HL-60 (cell line): ENCODE results near the gene FRMPD2.

Experiments used
- GABPA ChIP-seq: IDR thresholded peaks from 2 replicates; pipeline ENCODE4 v1.6.1; 2012; ENCODE audit warnings: low read depth
- POLR2AphosphoS5 ChIP-seq: IDR thresholded peaks from 2 replicates; pipeline ENCODE4 v1.6.1; 2012; ENCODE audit warnings: low read depth
- TF ChIP-seq, protein P1 (sequence below): IDR thresholded peaks from one replicate; pipeline ENCODE4 v1.5.1; 2011; ENCODE audit warnings: low read length, control low read depth, inconsistent platforms; ENCODE audit not compliant: insufficient read depth
- TF ChIP-seq, protein P2 (sequence below): IDR thresholded peaks from 2 replicates; pipeline ENCODE4 v1.6.1; 2012; ENCODE audit warnings: low read depth; ENCODE audit not compliant: insufficient replicate concordance

DNA sequence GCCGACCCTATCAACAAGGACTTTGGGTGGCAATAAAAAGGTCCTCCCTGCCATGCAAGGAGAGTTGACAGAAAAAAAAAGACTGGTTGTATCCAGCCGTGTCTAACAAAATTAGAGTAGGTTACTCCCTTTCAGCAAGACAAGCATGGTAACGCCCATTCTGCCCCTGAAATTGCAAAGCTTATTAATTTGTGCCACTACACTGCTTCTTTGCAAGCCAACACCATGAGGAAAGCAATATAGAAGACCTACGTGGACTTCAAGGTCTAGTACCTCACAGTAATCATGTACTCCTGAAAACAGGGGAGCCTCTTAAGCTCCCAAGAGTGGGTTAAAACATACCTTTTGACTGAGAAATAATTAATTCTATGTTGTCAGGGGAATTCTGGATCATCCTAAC is 90.3 kb downstream of the FRMPD2 start:
- TF ChIP-seq GABPA (no peak), POLR2AphosphoS5 (no peak)
- TF ChIP-seq, protein P1, sequence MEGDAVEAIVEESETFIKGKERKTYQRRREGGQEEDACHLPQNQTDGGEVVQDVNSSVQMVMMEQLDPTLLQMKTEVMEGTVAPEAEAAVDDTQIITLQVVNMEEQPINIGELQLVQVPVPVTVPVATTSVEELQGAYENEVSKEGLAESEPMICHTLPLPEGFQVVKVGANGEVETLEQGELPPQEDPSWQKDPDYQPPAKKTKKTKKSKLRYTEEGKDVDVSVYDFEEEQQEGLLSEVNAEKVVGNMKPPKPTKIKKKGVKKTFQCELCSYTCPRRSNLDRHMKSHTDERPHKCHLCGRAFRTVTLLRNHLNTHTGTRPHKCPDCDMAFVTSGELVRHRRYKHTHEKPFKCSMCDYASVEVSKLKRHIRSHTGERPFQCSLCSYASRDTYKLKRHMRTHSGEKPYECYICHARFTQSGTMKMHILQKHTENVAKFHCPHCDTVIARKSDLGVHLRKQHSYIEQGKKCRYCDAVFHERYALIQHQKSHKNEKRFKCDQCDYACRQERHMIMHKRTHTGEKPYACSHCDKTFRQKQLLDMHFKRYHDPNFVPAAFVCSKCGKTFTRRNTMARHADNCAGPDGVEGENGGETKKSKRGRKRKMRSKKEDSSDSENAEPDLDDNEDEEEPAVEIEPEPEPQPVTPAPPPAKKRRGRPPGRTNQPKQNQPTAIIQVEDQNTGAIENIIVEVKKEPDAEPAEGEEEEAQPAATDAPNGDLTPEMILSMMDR: no peak
- TF ChIP-seq, protein P2, sequence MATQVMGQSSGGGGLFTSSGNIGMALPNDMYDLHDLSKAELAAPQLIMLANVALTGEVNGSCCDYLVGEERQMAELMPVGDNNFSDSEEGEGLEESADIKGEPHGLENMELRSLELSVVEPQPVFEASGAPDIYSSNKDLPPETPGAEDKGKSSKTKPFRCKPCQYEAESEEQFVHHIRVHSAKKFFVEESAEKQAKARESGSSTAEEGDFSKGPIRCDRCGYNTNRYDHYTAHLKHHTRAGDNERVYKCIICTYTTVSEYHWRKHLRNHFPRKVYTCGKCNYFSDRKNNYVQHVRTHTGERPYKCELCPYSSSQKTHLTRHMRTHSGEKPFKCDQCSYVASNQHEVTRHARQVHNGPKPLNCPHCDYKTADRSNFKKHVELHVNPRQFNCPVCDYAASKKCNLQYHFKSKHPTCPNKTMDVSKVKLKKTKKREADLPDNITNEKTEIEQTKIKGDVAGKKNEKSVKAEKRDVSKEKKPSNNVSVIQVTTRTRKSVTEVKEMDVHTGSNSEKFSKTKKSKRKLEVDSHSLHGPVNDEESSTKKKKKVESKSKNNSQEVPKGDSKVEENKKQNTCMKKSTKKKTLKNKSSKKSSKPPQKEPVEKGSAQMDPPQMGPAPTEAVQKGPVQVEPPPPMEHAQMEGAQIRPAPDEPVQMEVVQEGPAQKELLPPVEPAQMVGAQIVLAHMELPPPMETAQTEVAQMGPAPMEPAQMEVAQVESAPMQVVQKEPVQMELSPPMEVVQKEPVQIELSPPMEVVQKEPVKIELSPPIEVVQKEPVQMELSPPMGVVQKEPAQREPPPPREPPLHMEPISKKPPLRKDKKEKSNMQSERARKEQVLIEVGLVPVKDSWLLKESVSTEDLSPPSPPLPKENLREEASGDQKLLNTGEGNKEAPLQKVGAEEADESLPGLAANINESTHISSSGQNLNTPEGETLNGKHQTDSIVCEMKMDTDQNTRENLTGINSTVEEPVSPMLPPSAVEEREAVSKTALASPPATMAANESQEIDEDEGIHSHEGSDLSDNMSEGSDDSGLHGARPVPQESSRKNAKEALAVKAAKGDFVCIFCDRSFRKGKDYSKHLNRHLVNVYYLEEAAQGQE: no peak
